GM12801 (cell line): Measurements from ENCODE around the gene PGR.

Source experiments
- CTCF ChIP-seq: IDR thresholded peaks from one replicate; pipeline ENCODE4 v1.5.1; 2011; ENCODE audit warnings: control low read depth; ENCODE audit not compliant: insufficient read length; ENCODE audit errors: extremely low read depth

PGR gene

GRCh38 chr11:101045415-101045814 is 84.2 kb downstream of the PGR start:
- no peak for TF ChIP-seq CTCF

DNA sequence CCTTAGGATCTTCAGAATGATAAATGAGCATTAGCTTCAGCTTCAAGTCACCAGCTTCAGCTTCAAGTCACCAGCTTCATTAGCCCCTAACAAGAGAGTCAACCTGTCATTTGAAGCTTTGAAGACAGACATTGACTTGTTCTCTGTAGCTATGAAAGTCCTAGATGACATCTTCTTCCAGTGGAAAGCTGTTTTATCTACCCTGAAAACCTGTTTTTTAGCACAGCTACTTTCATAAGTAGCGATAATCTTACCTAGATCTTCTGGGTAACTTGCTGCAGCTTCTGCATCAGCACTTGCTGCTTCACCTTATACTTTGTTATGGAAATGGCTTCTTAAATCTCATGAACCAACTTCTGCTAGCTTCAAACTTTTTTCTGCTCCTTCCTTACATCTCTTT is 85.7 kb downstream of the PGR start:
- TF ChIP-seq CTCF: no peak

DNA sequence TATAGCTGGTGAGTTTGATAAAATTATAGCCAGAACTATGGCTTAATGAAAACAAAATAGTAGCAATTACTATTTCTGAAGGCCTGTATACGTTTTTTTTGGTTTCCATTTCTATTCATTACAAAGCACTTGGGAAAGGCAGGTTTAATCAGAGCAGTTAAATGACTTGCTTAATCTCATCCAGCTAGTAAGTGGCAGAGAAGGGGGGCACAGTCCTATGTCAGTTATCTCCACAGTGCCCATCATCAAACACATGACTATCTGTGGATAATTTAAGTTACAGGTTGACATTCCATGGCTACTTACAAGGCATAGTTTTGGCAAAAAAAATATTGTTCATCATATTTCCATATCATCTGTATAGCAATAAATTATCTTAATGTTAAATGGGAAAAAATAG is 93.7 kb downstream of the PGR start:
- no peak for TF ChIP-seq CTCF

- no peak for TF ChIP-seq CTCF
These were observed 95.5 kb downstream of the PGR start for GRCh38 chr11:101034076-101034475.

DNA sequence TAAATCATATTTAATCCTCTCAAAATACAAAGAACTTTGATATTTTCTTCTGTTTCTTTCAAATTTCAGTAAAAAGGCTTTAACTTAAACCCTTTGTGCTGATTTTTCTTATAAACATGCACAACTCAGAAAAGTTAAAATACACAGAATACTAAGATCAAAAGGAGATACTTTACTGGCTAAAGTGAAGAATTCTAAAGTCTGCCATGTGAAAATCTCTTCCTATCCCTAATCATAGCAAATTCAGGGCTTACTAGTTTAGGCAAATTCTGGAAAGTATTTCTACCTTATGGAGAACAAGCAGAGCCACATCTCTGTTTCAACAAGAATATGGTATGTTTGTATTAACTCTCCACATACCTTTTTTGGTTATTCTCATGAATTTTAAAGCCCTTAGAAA is 96.6 kb downstream of the PGR start:
- no peak for TF ChIP-seq CTCF

DNA sequence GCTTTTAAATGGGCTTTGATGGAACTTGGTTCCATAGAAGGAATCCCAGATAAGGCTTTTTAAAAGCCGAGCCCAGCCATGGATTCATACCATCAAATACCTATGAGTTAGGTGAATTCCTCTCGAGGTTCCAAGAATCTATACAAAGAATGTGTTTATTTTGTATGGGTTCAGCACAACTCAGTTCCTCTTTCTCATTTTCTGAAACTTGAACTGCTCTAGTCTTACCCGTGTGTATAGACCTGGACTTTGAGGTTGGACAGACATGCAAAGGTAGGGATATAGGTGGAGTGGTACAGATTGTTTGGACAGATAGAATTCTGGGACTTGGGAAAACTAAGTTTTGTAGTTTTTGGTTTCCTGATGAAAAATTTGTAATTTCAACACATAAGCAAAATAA is 97.9 kb downstream of the PGR start:
- TF ChIP-seq CTCF: no peak

GRCh38 chr11:101030692-101031091 is 98.9 kb downstream of the PGR start:
- TF ChIP-seq CTCF: no peak

DNA sequence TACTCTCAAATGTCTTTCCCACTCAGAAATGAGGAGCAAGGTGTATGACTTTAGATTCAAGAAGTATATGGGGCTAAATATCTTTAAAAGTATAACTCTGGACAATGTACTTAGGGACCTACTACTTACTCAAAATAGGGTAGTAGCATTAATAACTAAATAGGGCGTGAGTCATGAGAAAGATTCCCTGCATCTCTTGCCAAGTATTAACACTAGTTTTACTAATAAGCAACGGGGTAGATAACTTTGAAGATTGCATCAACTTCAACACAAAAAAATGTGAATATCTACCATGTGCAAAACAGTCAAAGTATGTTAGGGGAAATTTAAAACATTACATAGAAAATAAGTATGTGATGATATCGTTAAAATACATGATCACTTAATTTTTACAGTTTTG is 99.6 kb downstream of the PGR start:
- no peak for TF ChIP-seq CTCF
